COLO668 (cell line): ENCODE measurements around the gene PPP1R11.
"Not testable (repeated sequence)": the region's sequence is repeated elsewhere in the genome, so short reads cannot be mapped to it uniquely, and the experiment has no call there.

Experiments
- DNase-seq: peaks from one replicate; lab custom pipeline; 2025; ENCODE audit not compliant: unreplicated experiment; lab: John Stamatoyannopoulos, UW

Gene PPP1R11

GRCh38 chr6:30093951-30094661 is 27.1 kb downstream of the PPP1R11 start:
- no peak for DNase-seq

DNA sequence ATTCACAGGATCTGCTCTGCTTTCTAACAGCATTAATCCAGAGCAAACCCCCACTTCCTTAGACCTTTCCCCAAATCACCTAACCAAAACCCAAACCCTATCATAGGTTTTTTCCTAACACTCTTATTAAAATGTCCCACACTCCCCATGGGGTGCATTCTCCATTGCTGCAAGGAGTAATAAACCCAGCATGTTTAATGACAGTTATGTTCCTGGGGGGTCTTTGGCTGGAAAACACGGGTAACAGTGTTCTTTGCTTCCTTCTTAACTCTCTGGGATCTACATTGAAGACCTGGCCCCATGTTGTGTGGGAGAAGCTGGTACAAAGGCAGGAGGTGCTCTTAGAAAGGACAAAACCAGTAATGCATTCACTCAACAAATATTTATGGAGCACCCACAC is 29.8 kb downstream of the PPP1R11 start:
- DNase-seq: no peak

GRCh38 chr6:30097902-30098768 is 31.1 kb downstream of the PPP1R11 start:
- DNase-seq: no peak

DNA sequence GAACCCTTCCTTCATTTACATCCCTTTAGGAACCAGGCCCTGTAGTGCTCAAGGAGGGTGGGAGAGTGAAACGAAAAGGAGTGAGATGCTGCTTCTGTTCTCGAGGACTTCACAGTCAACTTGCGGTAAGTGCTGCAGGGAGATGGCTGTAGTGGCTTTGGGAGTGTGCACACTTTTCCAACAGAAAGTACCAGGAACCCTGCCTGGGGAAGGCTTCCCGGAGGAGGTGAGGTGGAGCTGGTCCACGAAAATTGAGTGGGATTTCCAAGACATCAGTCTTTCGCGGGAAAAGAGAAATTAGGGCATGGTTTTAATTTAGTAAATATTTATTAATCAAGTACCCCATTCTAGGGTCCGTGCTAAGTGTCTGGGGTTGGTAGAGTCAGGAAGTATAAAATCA is 33.2 kb downstream of the PPP1R11 start:
- no peak for DNase-seq

DNA sequence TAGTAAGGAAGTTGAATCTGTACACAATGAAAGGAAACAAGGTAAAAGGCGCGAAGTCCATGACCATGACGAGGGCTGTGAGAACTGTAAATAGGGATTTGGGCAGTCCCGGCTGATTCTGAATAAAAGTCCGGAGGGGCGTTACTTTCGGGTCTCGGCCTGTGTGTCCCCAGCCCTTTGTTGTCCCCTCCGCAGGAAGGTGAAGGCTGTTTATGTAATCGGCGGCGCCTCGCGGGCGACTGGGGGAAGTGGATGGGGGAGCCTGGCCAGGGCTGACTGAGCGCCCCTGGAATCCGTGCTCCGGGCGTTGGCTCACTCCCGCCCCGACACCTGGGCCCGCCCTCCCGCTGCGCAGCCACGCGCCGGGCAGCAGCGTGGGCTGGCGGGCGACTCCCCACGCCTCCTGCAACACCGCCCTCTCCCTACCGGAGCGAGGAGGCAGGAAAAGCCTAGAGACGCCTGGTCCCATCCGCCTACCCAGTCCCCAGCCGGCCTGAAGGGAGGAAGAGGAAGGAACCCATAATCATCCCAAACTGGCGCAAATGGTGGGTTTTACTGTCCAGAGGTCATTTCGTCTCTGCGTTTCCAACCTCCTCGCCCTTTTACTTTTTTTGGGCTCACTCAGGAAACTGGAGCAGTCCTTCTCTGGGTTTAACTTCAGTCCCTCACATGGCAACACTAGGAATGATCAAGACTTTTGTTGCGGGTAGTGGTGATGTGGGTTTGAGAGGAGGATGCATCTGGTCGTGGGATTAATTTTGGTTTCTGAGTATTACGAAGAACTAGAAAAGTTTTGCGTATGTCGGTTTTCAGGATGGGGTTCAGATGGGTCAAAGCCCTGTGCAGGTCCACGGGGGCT is 33.8 kb downstream of the PPP1R11 start:
- peak; percentile 61 for DNase-seq

GRCh38 chr6:30101444-30102413 is 34.7 kb downstream of the PPP1R11 start:
- peak; percentile 83 for DNase-seq

DNA sequence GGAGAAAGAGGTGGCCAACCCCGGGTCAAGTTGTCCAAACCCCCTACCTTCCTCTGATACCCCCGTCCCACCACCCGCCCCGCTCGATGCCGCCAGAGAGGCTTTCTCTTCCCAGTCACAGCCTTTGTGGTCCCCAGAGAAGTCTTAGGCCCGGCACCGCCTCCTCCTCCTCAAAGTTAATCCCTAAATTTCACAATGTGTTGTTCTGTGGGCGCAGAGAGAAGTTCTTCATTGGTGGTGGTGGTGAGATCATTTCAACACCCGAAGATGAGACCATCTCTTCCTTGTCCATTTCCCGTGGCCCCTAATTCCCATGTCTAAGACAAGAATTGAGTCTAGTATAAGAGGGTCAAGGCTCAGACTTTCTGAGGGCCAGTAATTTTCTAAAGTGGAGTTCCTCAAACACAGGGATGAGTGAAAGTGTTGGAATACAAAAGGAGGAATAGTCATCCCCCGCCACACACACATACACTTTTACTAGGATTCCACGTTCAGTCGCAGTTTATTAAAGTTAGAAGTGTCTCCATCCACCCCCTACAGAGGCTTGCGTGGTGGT is 35.5 kb downstream of the PPP1R11 start:
- DNase-seq: no peak

- DNase-seq: peak; percentile 62
Observed at GRCh38 chr6:30102970-30103871, 36.2 kb downstream of the PPP1R11 start.

DNA sequence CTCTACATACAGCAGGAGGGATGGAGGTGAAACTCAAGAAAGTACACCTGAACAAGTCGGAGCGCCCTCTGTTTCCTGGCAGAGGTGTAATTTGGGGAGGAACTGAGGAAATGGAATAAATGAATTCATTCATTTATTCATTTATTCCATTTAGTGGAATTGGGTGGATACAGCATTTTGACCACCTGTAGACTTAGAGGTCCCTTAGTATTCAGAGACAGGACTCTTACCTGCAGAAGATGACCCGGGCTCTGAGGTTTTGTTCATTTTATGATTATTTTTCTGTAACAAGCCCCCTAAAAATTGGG is 36.8 kb downstream of the PPP1R11 start:
- DNase-seq: no peak

DNA sequence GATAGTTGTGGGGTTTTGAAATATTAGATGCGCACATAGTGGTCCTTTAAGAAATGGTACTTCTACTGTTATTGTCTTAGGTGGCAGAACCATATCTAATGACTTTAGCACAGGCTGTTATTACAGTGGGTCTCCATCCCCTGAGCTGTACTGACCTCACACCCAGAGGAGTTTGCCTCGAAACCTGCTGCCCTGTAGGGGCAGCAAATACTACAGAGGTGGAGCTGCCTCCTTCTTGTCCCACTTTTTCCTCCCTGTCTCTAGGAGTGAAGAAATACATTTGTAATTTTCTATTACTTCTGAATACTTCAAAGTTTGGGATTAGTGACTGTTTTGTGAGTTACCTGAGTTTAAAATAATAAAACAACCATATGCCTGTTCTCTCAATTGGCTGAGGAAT is 37.7 kb downstream of the PPP1R11 start:
- DNase-seq: no peak

- DNase-seq: no peak
Observed at GRCh38 chr6:30111266-30111856, 44.4 kb downstream of the PPP1R11 start.

DNA sequence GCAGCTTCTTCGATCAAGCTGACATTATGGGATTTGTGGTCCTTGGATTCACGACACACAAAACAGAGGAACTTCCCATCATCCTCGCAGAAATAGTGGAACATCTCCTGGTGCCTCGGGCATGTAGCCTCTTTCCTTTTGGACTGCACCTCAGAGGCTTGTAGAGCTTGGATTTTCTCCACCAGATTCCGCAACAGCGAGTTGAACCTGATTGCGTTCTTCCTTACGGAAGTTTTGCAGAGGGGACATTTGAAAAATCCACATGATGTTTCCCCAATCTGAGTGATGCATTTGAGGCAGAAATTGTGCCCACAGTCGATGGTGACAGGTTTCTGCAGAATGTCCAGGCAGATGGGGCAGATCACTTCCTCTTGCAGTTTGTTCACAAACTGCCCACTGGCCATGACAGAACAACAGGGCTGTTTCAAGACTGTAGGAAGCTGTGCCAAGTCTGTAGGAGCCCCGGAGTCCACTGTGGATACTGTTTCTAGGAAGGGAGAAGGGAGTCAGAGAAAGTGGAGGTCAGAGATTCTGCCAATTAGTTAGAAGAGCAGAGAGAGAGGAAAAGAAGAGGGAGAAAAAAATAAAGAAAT is 45.5 kb downstream of the PPP1R11 start:
- no peak for DNase-seq

DNA sequence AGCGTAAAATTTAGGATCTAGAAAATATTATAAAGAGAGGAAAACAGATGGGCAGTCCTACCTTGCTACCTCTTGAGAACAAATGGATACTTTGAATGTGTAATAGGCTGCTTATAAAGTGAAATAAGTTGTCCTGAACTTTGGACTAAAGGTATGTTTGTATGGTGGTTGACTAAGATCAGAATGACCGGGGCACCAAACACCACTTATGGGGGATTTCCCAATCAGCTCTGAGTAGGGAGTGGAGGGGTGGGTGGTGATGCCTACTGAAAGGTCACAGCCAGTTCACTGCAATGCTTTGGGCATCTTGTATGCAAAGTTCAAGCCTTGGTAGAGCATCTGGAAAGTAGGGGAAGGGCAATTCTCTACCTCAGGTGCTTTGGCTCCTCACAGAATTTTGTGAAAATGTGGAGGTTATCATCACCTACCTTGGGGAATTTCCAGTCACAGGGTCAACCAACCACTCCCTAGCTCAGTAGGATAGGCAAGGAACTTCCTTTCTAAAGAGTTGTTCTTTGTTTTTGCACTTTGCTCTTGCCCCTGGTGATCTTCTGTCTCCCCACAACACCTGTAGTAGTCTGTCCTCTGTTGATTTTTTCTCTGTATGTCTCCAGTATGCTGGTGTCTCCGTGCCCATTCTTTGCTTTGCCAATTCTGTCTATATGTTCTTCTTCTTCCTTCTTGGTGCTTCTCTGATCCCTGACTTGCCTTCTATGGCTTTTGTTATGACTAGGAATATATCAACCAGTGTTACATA is 46.2 kb downstream of the PPP1R11 start, which contains the start of gene TRIM31:
TRIM31 (minus strand) TSS at position 88 of the 757 bp plus-strand sequence. CDS start 285 bp downstream, outside the sequence.
- DNase-seq: no peak

DNA sequence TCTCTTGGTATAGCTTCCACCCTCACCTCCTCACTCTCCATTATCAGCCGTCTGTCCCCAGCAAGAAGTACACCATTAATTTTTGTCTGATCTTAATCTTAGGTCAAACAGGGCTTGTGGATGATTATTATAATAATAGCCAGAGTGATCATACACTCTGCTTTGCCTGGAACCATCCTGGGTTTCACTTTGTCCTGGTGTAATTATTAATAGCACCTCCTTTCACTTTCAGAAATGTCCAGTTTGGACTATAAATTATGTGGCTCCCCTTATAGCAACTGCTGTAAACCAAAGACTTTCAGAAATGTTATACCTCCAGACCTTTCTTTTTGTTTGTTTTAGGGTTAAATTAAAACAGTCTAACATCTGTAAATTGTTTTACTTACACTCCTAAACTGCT is 46.8 kb downstream of the PPP1R11 start:
- no peak for DNase-seq

GRCh38 chr6:30116724-30117123 is 49.7 kb downstream of the PPP1R11 start:
- DNase-seq: no peak

DNA sequence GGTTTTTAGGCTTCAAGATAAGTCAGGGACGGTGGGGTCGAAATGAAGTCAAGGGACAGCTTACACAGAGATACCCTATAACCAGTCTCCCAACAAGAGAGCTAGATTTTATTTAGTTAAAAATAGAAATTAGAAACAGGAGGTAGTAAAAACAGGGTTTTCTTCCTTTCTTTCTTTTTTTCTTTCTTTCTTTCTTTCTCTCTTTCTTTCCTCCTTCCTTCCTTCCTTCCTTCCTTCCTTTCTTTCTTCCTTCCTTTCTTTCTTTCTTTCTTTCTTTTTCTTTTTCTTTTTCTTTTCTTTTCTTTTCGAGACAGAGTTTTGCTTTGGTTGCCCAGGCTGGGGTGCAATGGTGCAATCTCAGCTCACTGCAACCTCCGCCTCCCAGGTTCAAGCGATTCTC is 51.7 kb downstream of the PPP1R11 start:
- DNase-seq: not testable (repeated sequence)
